GM18909 (cell line): Measurements from ENCODE around the gene CTNNBL1.

Source experiments
- ATAC-seq: cut with Tn5 transposase; IDR thresholded peaks from one replicate; pipeline ENCODE4 v1.9.1; 2021; ENCODE audit warnings: mild to moderate bottlenecking; ENCODE audit not compliant: unreplicated experiment, poor library complexity

Gene CTNNBL1

GRCh38 chr20:37735541-37735940 lies 41.7 kb downstream of the CTNNBL1 start:
- ATAC-seq: no peak

- ATAC-seq: no peak
Observed at GRCh38 chr20:37736132-37736531, 42.3 kb downstream of the CTNNBL1 start.

DNA sequence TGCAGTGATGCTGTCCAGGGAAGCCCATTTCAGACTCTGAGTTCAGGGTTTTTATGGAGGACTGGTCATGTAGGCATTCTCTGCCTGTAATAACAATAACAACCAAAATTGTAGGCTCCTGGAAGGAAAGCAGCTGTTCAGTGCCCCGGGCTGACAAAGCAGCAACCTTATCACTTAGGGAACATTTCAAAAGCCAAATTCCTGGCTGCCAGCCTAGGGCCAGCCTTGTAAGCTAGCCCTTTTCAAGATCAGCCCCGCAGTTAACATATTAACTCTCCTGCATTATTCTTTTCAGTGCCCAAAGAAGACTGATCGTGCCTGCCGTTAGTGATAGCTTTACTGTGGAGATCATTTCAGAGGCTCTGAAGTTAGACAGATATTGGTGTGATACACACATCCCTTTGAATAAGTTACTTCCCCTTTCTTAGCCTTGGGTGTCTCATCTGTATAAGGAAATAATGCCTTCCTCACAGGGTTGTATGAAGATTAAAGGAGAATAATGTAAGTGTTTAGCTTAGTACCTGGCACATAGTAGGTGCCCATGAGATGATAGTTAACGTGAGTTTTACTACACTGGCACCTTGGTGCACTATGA lies 44.1 kb downstream of the CTNNBL1 start:
- no peak for ATAC-seq

- ATAC-seq: no peak
Observed at GRCh38 chr20:37741055-37741454, 47.2 kb downstream of the CTNNBL1 start.

GRCh38 chr20:37741570-37741969 lies 47.7 kb downstream of the CTNNBL1 start:
- no peak for ATAC-seq

GRCh38 chr20:37742131-37742530 lies 48.3 kb downstream of the CTNNBL1 start:
- ATAC-seq: no peak

GRCh38 chr20:37744347-37744746 lies 50.5 kb downstream of the CTNNBL1 start:
- no peak for ATAC-seq

GRCh38 chr20:37745553-37745952 lies 51.7 kb downstream of the CTNNBL1 start:
- ATAC-seq: no peak

GRCh38 chr20:37748015-37748414 lies 54.2 kb downstream of the CTNNBL1 start:
- no peak for ATAC-seq

DNA sequence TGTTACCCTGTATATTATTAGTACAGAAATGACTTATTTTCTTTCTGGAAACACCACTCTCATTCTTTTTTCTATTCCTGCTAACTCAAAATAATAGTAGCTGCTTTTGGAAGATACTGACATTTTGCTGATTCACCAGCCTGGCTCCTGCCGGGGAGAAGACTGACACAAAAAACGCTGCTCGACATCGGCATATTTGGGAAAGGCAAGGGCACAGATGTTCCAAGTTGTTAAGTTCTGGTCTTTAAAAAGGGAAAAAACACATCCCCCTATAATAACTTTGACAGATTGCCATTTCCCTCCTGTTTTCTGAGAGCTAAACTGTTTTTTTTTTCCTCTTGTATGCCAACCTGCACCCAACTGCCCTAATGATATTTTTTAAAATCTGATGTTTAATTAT lies 55.4 kb downstream of the CTNNBL1 start:
- ATAC-seq: no peak

DNA sequence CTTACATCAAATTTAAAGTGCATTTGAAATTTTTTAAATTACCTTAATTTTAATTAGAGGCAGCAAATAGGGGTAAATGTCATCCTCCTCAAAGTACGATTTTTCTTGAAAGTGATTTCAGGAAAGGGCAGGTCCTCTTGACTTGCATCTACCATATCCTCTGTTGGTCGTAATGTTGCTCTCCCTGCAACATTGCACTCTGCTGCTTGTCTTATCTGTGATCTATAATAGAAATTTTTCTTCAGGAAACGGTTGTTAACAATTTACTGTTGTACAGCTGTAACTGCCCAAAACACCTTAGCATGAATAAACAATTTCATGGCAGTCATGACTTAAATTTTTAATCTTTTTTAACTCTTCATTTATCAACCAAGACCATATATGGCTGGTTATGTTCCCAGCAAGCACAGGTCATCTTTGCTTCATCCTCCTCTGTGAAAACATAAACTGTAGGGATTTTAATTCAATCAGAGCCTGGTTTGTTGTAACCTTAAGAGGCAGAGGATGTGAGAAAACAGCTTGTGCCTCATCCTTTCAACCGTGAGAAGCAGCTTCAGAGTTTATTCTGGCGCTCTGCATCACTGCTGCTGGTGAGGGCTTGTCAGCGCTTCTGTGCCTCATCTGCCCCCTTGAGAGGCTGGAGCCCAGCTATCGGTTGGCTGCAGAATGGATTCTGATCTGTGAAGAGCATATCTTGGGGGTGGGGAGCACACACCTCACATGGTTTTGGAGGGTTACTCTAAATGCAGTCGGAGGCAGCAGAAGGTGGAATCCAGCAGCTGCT lies 56.0 kb downstream of the CTNNBL1 start:
- no peak for ATAC-seq

GRCh38 chr20:37755665-37756064 lies 61.8 kb downstream of the CTNNBL1 start:
- no peak for ATAC-seq

- ATAC-seq: no peak
Observed at GRCh38 chr20:37756234-37756633, 62.4 kb downstream of the CTNNBL1 start.

GRCh38 chr20:37757550-37757949 lies 63.7 kb downstream of the CTNNBL1 start:
- no peak for ATAC-seq

- ATAC-seq: no peak
Observed at GRCh38 chr20:37758332-37758731, 64.5 kb downstream of the CTNNBL1 start.

- ATAC-seq: no peak
Observed at GRCh38 chr20:37759052-37759553, 65.3 kb downstream of the CTNNBL1 start.

- ATAC-seq: no peak
Observed at GRCh38 chr20:37759761-37760209, 66.0 kb downstream of the CTNNBL1 start.

GRCh38 chr20:37760322-37760721 lies 66.5 kb downstream of the CTNNBL1 start:
- no peak for ATAC-seq

- ATAC-seq: no peak
Observed at GRCh38 chr20:37762716-37763485, 69.1 kb downstream of the CTNNBL1 start.

- no peak for ATAC-seq
Observed at GRCh38 chr20:37764333-37764935, 70.6 kb downstream of the CTNNBL1 start.

DNA sequence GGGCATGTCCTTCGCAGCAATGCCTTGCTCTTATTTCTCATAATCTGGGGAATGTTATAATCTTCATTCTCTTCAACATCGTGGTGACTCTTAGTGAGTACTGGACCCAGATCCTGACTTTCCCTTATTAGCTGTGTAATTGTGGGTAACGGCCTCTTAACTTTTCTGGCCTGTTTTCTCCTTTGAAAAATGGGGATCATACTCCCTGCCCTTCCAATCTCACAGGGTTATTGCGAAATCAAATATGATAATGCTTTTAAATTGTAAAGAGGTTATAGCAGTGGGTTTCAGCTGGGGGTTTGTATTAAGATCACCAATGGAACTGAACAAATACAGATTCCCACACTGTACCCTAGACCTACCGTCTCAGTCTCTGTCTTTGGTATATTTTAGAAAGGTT lies 77.1 kb downstream of the CTNNBL1 start:
- ATAC-seq: no peak
